HEK293 (cell line): ENCODE results near the gene DPYSL3.

Experiments used
- CTCF ChIP-seq: fragments of 450-650 bp; formaldehyde crosslinking; IDR thresholded peaks from 2 replicates; pipeline ENCODE4 v1.5.1; 2016; ENCODE audit warnings: missing biosample characterization, missing genetic modification characterization
- PATZ1 ChIP-seq: fragments of 450-650 bp; formaldehyde crosslinking; IDR thresholded peaks from 2 replicates; pipeline ENCODE4 v1.5.1; 2016; ENCODE audit warnings: missing biosample characterization, missing genetic modification characterization
- PRDM10 ChIP-seq: fragments of 450-650 bp; formaldehyde crosslinking; IDR thresholded peaks from 2 replicates; pipeline ENCODE4 v1.5.1; 2016; ENCODE audit warnings: missing biosample characterization, missing genetic modification characterization
- REST ChIP-seq: fragments of 450-650 bp; formaldehyde crosslinking; IDR thresholded peaks from 2 replicates; pipeline ENCODE4 v1.5.1; 2016; ENCODE audit warnings: missing biosample characterization, missing genetic modification characterization
- YY1 ChIP-seq: fragments of 450-650 bp; formaldehyde crosslinking; IDR thresholded peaks from 2 replicates; pipeline ENCODE4 v1.5.1; 2018; ENCODE audit warnings: missing biosample characterization, missing genetic modification characterization
- ZNF174 ChIP-seq: fragments of 450-650 bp; formaldehyde crosslinking; IDR thresholded peaks from 2 replicates; pipeline ENCODE4 v1.5.0; 2017; ENCODE audit warnings: missing biosample characterization, mild to moderate bottlenecking, missing genetic modification characterization
- ZNF266 ChIP-seq: fragments of 450-650 bp; formaldehyde crosslinking; IDR thresholded peaks from 2 replicates; pipeline ENCODE4 v1.5.1; 2016; ENCODE audit warnings: missing biosample characterization, missing genetic modification characterization, low read depth
- ZNF510 ChIP-seq: fragments of 450-650 bp; formaldehyde crosslinking; IDR thresholded peaks from 2 replicates; pipeline ENCODE4 v1.5.1; 2018; ENCODE audit warnings: mild to moderate bottlenecking, missing genetic modification characterization, missing biosample characterization; ENCODE audit not compliant: insufficient replicate concordance
- ZNF513 ChIP-seq: fragments of 450-650 bp; IDR thresholded peaks from 2 replicates; pipeline ENCODE4 v1.5.1; 2018; ENCODE audit warnings: missing biosample characterization, missing genetic modification characterization
- ZNF514 ChIP-seq: fragments of 450-650 bp; formaldehyde crosslinking; IDR thresholded peaks from 2 replicates; pipeline ENCODE4 v1.5.1; 2016; ENCODE audit warnings: missing biosample characterization, missing genetic modification characterization
- ZNF530 ChIP-seq: fragments of 450-650 bp; formaldehyde crosslinking; IDR thresholded peaks from 2 replicates; pipeline ENCODE4 v1.5.1; 2016; ENCODE audit warnings: low read depth, missing biosample characterization, missing genetic modification characterization
- ZNF558 ChIP-seq: fragments of 450-650 bp; formaldehyde crosslinking; IDR thresholded peaks from 2 replicates; pipeline ENCODE4 v1.5.1; 2016; ENCODE audit warnings: missing biosample characterization, missing genetic modification characterization
- ZNF776 ChIP-seq: fragments of 450-650 bp; formaldehyde crosslinking; IDR thresholded peaks from 2 replicates; pipeline ENCODE4 v1.5.0; 2017; ENCODE audit warnings: missing biosample characterization, missing genetic modification characterization, borderline replicate concordance
- ZSCAN30 ChIP-seq: fragments of 450-650 bp; IDR thresholded peaks from 2 replicates; pipeline ENCODE4 v1.5.1; 2018; ENCODE audit warnings: missing biosample characterization, mild to moderate bottlenecking, missing genetic modification characterization, moderate library complexity

GRCh38 chr5:147406636-147407035 lies 103.2 kb downstream of the DPYSL3 start:
- no peak for TF ChIP-seq ZSCAN30 (tag by site-specific recombination)
- no peak for TF ChIP-seq CTCF (tag by site-specific recombination)
- TF ChIP-seq YY1 (tag by site-specific recombination), result no peak
- no peak for TF ChIP-seq PATZ1 (tag by site-specific recombination)
- TF ChIP-seq ZNF510, result no peak
- no peak for TF ChIP-seq ZNF513
- TF ChIP-seq ZNF174 (tag by site-specific recombination), result no peak
- TF ChIP-seq ZNF776 (tag by site-specific recombination), result no peak
- no peak for TF ChIP-seq PRDM10 (tag by site-specific recombination)
- no peak for TF ChIP-seq REST (tag by site-specific recombination)
- no peak for TF ChIP-seq ZNF530 (tag by site-specific recombination)
- TF ChIP-seq ZNF514, result no peak
- TF ChIP-seq ZNF266 (tag by site-specific recombination), result no peak
- TF ChIP-seq ZNF558 (tag by site-specific recombination), result no peak
